ENCODE results near the gene RFC2. TPM values are rescaled to one million over a fixed set of nuclear protein-coding genes. Genes with fewer than 3 reads are reported as not detected.
"Not testable (repeated sequence)": the region's sequence is repeated elsewhere in the genome, so short reads cannot be mapped to it uniquely, and the experiment has no call there.

Gene RFC2
- total RNA-seq, 1 experiment from 2014 or later = 77.1 TPM

GRCh38 chr7:74249058-74249457 lies 5.1 kb downstream of the RFC2 start:
- not testable (repeated sequence) for H3K27ac ChIP-seq; H3K4me1 ChIP-seq (replicated peaks); H3K9me3 ChIP-seq (replicated peaks); H3K27me3 ChIP-seq (replicated peaks); H3K4me3 ChIP-seq; DNase-seq (ENCODE audit: low read depth in 1 of 2, low spot score in 2 of 2)
- H3K36me3 ChIP-seq = peaks cover 76% of the 10 kb centered on the region

- Histone ChIP-seq H3K36me3 (peaks cover 77% of the 10 kb centered on the region), H3K4me3 (no peak overlapping the region), H3K9me3 (replicated peaks) (no peaks in the 10 kb centered on the region), H3K27me3 (replicated peaks) (no peaks in the 10 kb centered on the region), H3K27ac (no peak overlapping the region), H3K4me1 (replicated peaks) (peaks cover under 1% of the 10 kb centered on the region)
- DNase-seq (ENCODE audit: low read depth in 1 of 2, low spot score in 2 of 2) = no peak
Observed at GRCh38 chr7:74248156-74248555, 6.0 kb downstream of the RFC2 start.

- DNase-seq (ENCODE audit: low read depth in 1 of 2, low spot score in 2 of 2) = no peak
- H3K36me3 ChIP-seq = peaks cover 84% of the 10 kb centered on the region
- no peak overlapping the region for H3K27ac ChIP-seq
- no peaks in the 10 kb centered on the region for H3K27me3 ChIP-seq (replicated peaks)
- no peaks in the 10 kb centered on the region for H3K4me1 ChIP-seq (replicated peaks)
- H3K9me3 ChIP-seq (replicated peaks) = no peaks in the 10 kb centered on the region
- H3K4me3 ChIP-seq = no peak overlapping the region
Observed at GRCh38 chr7:74246497-74246896, 7.7 kb downstream of the RFC2 start.

DNA sequence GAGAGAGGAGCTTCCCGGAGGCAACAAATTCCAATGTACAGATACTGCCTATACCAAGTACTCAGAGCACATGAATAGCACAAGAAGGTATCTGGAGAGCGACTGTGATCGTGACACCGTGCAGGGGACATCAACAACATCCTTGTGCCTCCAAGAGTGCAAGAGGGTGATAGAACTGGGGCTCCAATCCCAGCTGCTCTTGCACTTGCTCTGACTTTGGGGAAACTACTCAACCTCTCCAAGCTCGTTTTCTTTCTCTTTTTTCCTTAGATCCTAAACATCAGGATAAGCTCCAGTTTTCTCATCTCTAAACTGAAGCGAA lies 12.1 kb downstream of the RFC2 start:
- no peak overlapping the region for H3K4me3 ChIP-seq
- H3K36me3 ChIP-seq = peaks cover 84% of the 10 kb centered on the region
- no peaks in the 10 kb centered on the region for H3K4me1 ChIP-seq (replicated peaks)
- no peak overlapping the region for H3K27ac ChIP-seq
- H3K9me3 ChIP-seq (replicated peaks) = no peaks in the 10 kb centered on the region
- no peak for DNase-seq (ENCODE audit: low read depth in 1 of 2, low spot score in 2 of 2)
- H3K27me3 ChIP-seq (replicated peaks) = no peaks in the 10 kb centered on the region

GRCh38 chr7:74240482-74240881 lies 13.7 kb downstream of the RFC2 start:
- Histone ChIP-seq H3K27ac (no peak overlapping the region), H3K9me3 (replicated peaks) (no peaks in the 10 kb centered on the region), H3K27me3 (replicated peaks) (no peaks in the 10 kb centered on the region), H3K4me1 (replicated peaks) (no peaks in the 10 kb centered on the region), H3K36me3 (peaks cover 89% of the 10 kb centered on the region), H3K4me3 (no peak overlapping the region)
- DNase-seq (ENCODE audit: low read depth in 1 of 2, low spot score in 2 of 2) = no peak

GRCh38 chr7:74236284-74236683 lies 17.9 kb downstream of the RFC2 start:
- Histone ChIP-seq H3K27ac (no peak overlapping the region), H3K36me3 (peaks cover 88% of the 10 kb centered on the region), H3K4me1 (replicated peaks) (peaks cover 12% of the 10 kb centered on the region), H3K9me3 (replicated peaks) (no peaks in the 10 kb centered on the region), H3K4me3 (no peak overlapping the region), H3K27me3 (replicated peaks) (no peaks in the 10 kb centered on the region)
- no peak for DNase-seq (ENCODE audit: low read depth in 1 of 2, low spot score in 2 of 2)

GRCh38 chr7:74235518-74236268 lies 18.5 kb downstream of the RFC2 start:
- H3K9me3 ChIP-seq (replicated peaks) = no peaks in the 10 kb centered on the region
- peaks cover 88% of the 10 kb centered on the region for H3K36me3 ChIP-seq
- no peak overlapping the region for H3K27ac ChIP-seq
- no peak for DNase-seq (ENCODE audit: low read depth in 1 of 2, low spot score in 2 of 2)
- peaks cover 12% of the 10 kb centered on the region for H3K4me1 ChIP-seq (replicated peaks)
- no peaks in the 10 kb centered on the region for H3K27me3 ChIP-seq (replicated peaks)
- H3K4me3 ChIP-seq = no peak overlapping the region

- peak in 1 of 2 experiments; percentile 38 for DNase-seq (ENCODE audit: low read depth in 1 of 2, low spot score in 2 of 2)
- Histone ChIP-seq H3K4me1 (replicated peaks) (peaks cover 12% of the 10 kb centered on the region), H3K36me3 (peaks cover 89% of the 10 kb centered on the region), H3K27ac (no peak overlapping the region), H3K4me3 (no peak overlapping the region), H3K9me3 (replicated peaks) (no peaks in the 10 kb centered on the region), H3K27me3 (replicated peaks) (no peaks in the 10 kb centered on the region)
Observed at GRCh38 chr7:74233655-74234285, 20.4 kb downstream of the RFC2 start.

GRCh38 chr7:74231232-74231590 lies 23.0 kb downstream of the RFC2 start:
- H3K9me3 ChIP-seq (replicated peaks) = no peaks in the 10 kb centered on the region
- H3K27me3 ChIP-seq (replicated peaks) = no peaks in the 10 kb centered on the region

DNA sequence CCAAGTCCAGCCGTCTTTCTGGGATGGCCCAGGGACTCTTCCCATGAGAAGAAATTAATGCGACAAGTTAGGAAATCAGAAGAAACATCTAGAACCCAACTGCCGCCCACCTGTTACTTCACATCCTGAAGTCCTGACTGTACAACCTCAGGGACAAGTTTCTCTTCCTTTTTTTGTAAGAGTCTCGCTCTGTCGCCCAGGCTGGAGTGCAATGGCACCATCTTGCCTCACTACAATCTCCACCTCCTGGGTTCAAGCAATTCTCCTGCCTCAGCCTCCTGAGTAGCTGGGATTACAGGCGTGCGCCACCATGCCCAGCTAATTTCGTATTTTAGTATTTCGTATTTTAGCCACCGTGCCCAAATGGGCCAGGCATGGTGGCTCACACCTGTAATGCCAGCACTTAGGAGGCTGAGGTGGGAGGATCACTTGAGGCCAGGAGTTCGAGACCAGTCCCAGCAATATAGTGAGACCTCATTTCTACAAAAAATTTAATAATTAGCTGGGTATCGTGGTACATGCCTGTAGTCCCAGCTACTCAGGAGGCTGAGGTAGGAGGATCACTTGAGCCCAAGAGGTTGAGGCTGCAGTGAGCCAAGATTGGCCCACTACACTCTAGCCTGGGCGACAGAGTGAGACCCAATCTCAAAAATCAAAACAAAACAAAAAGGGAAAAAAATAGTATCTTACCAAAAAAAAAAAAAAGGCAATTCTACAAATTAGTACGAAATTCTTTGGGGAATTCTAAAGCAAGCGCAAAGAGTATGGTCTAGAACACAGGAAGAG lies 23.6 kb downstream of the RFC2 start:
- Histone ChIP-seq H3K27me3 (replicated peaks) (no peaks in the 10 kb centered on the region), H3K27ac (no peak overlapping the region), H3K4me3 (no peak overlapping the region), H3K36me3 (peaks cover 78% of the 10 kb centered on the region), H3K9me3 (replicated peaks) (no peaks in the 10 kb centered on the region), H3K4me1 (replicated peaks) (peaks cover 12% of the 10 kb centered on the region)
- no peak for DNase-seq (ENCODE audit: low read depth in 1 of 2, low spot score in 2 of 2)

More at GRCh38 chr7:74231232-74231590, 23.0 kb downstream of the RFC2 start:
- Histone ChIP-seq H3K27ac (no peak overlapping the region), H3K4me3 (no peak overlapping the region), H3K4me1 (replicated peaks) (peaks cover 12% of the 10 kb centered on the region), H3K36me3 (peaks cover 78% of the 10 kb centered on the region)
- DNase-seq (ENCODE audit: low read depth in 1 of 2, low spot score in 2 of 2) = no peak

DNA sequence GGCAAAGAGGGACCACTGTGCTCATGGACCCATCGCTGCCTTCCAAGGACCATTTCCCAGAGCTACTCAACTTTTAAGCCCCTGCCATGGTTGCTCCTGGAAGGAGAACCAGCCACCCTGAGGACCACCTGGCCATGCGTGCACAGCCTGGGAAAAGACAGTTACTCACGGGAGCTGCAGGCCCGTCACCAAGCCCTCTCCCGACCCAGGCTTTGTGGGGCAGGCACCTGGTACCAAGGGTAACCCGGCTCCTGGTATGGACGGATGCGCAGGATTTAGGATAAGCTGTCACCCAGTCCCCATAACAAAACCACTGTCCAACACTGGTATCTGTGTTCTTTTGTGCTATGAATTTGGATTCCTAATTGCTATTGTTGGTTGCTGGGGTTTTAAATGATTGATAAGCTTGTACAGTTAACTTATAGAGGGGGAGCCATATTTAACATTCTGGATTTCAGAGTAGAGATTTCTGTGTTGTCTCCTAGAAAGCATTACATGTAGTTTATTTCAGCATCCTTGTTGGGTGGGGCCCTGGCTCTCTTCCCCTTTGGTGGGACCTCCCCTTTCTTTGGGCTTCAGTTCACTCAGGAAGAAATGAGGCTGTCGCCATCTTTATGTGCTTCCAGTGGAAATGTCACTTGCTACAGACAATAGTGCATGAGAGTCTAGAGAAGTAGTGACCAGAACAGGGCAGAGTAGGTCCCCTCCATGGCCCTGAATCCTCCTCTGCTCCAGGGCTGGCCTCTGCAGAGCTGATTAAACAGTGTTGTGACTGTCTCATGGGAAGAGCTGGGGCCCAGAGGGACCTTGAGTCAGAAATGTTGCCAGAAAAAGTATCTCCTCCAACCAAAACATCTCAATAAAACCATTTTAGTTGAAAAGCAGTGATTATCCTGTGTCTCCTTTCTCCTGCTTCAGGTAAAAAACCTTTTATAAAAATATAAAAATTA lies 25.0 kb downstream of the RFC2 start:
- Histone ChIP-seq H3K27me3 (replicated peaks) (no peaks in the 10 kb centered on the region), H3K36me3 (peaks cover 75% of the 10 kb centered on the region), H3K9me3 (replicated peaks) (no peaks in the 10 kb centered on the region), H3K4me3 (no peak overlapping the region), H3K27ac (no peak overlapping the region), H3K4me1 (replicated peaks) (peaks cover 6% of the 10 kb centered on the region)
- no peak for DNase-seq (ENCODE audit: low read depth in 1 of 2, low spot score in 2 of 2)

- Histone ChIP-seq H3K27me3 (replicated peaks) (no peaks in the 10 kb centered on the region), H3K4me3 (no peak overlapping the region), H3K9me3 (replicated peaks) (no peaks in the 10 kb centered on the region), H3K4me1 (replicated peaks) (no peaks in the 10 kb centered on the region), H3K27ac (no peak overlapping the region), H3K36me3 (peaks cover 59% of the 10 kb centered on the region)
- no peak for DNase-seq (ENCODE audit: low read depth in 1 of 2, low spot score in 2 of 2)
Observed at GRCh38 chr7:74226633-74227032, 27.6 kb downstream of the RFC2 start.

DNA sequence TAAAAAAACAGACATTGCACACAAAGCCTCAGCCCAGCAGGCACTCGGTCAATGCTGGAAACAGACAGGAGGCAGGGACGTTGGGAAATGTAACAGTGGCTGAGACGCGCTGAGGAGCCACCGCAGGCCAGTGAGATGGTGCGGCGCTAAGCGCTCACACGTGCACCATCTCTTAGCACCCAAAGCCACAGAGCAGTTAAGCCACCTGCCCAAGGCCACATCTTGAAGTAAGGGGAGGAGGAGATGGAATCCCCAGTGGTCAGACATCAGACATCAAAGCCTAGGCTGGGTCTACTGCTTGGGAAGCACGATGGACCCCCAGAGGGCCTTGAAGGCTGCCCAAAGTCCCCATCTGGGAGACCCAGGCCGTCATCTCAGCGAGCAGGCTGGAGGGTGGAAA lies 28.8 kb downstream of the RFC2 start:
- peaks cover 46% of the 10 kb centered on the region for H3K36me3 ChIP-seq
- no peaks in the 10 kb centered on the region for H3K27me3 ChIP-seq (replicated peaks)
- no peaks in the 10 kb centered on the region for H3K9me3 ChIP-seq (replicated peaks)
- no peak overlapping the region for H3K4me3 ChIP-seq
- DNase-seq (ENCODE audit: low read depth in 1 of 2, low spot score in 2 of 2) = no peak
- no peak overlapping the region for H3K27ac ChIP-seq
- no peaks in the 10 kb centered on the region for H3K4me1 ChIP-seq (replicated peaks)
